ENCODE data around the gene ARMC2. TPM values are rescaled to one million over a fixed set of nuclear protein-coding genes. Genes with fewer than 3 reads are reported as not detected.
A peak's percentile ranks its signal among the peaks of the same experiment; 100 is the strongest.

Gene ARMC2
- polyA plus RNA-seq, 3 donors: 1.7 to 7.4 (median 3.5) TPM

DNA sequence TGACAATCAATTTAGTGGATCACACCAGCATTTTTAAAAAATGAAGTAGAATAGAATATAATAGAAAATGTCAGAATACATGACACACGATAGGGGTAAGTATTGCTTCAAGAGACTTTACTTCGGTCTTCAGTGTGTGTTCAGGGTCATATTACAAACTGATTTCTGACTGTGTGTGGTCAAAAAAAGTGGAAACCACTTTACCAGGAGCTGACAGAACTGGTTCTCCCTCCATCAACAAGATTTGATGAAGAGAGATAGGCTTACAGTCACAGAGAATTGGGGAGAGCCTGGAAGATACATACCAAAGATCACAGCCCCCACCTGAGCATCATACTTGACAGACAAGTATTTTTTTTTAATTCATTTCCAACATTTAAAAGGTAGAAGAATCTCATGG is 21.7 kb downstream of the ARMC2 start:
- H3K9me3 ChIP-seq (replicated peaks in 1 of 2; ENCODE audit: control insufficient read depth in 1 of 2, insufficient read depth in 1 of 2, low read length in 2 of 2): no peaks in the 10 kb centered on the region
- TF ChIP-seq, protein P1, sequence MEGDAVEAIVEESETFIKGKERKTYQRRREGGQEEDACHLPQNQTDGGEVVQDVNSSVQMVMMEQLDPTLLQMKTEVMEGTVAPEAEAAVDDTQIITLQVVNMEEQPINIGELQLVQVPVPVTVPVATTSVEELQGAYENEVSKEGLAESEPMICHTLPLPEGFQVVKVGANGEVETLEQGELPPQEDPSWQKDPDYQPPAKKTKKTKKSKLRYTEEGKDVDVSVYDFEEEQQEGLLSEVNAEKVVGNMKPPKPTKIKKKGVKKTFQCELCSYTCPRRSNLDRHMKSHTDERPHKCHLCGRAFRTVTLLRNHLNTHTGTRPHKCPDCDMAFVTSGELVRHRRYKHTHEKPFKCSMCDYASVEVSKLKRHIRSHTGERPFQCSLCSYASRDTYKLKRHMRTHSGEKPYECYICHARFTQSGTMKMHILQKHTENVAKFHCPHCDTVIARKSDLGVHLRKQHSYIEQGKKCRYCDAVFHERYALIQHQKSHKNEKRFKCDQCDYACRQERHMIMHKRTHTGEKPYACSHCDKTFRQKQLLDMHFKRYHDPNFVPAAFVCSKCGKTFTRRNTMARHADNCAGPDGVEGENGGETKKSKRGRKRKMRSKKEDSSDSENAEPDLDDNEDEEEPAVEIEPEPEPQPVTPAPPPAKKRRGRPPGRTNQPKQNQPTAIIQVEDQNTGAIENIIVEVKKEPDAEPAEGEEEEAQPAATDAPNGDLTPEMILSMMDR (IDR thresholded peaks at IDR 0.05): no peak
- no peaks in the 10 kb centered on the region for H3K27me3 Mint-ChIP-seq (ENCODE audit: low read depth in 3 of 3)
- H3K4me1 ChIP-seq (ENCODE audit: control insufficient read depth in 1 of 2, insufficient read depth in 2 of 2, low read length in 2 of 2): peaks cover 25 to 35% of the 10 kb centered on the region in 2 donors
- peaks cover 28 to 29% of the 10 kb centered on the region in 2 donors for H3K36me3 Mint-ChIP-seq
- no peak overlapping the region for H2AFZ ChIP-seq (ENCODE audit: insufficient read depth, low read depth, low read length, poor library complexity, severe bottlenecking)
- H3K36me3 ChIP-seq (replicated peaks in 1 of 2; ENCODE audit: control insufficient read depth in 1 of 2, insufficient read depth in 2 of 2, low read length in 2 of 2): peaks cover 0 to 16% of the 10 kb centered on the region in 2 donors
- H3K4me1 Mint-ChIP-seq: peaks cover 37% of the 10 kb centered on the region
- intact Hi-C loops (cut with micrococcal nuclease): no loop called here
- WGBS (ENCODE audit: insufficient coverage): 100% methylated on average over 1 of the region's 2 CpGs
- no peaks in the 10 kb centered on the region for H3K27me3 ChIP-seq (ENCODE audit: control insufficient read depth in 2 of 2, insufficient read depth in 2 of 2, low read length in 2 of 2)
- H3K9ac ChIP-seq (ENCODE audit: insufficient read depth, low read length, poor library complexity, severe bottlenecking): no peak overlapping the region
- H3K4me3 Mint-ChIP-seq: no peak overlapping the region
- H3K4me2 ChIP-seq (replicated peaks; ENCODE audit: extremely low read depth, low read length, poor library complexity, severe bottlenecking): no peak overlapping the region
- H3K79me2 ChIP-seq (ENCODE audit: insufficient read depth, low read length): no peaks in the 10 kb centered on the region
- H3K27ac ChIP-seq (ENCODE audit: low read depth in 1 of 2, low read length in 2 of 2): no peak overlapping the region
- no peak overlapping the region for H3K27ac Mint-ChIP-seq
- no peak overlapping the region for H3K4me3 ChIP-seq (replicated peaks in 1 of 3; ENCODE audit: low read depth in 2 of 3, low read length in 3 of 3)
- H4K20me1 ChIP-seq (ENCODE audit: insufficient read depth, low read length): no peaks in the 10 kb centered on the region
- no peak for DNase-seq
- peaks cover 0 to 2% (median 0%) of the 10 kb centered on the region in 7 donors for H3K9me3 Mint-ChIP-seq

DNA sequence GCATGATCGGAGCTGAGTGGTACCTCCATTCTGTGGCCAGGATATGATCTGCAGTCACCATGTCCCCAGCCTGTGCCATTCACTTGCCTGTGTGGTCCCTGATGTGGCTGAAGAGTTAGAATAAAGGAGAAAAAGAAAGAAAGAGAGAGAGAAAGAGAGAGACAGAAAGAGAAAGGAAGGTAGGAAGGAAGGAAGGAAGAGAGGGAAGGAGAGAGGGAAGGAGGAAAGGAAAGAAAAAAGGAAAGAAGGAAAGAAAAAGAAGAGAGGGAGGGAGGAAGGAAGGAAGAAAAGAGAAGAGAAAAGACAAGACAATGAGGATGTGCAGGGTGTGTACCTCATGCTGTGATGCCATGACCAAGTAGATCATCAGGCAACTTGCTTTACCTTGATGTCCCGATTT is 22.1 kb downstream of the ARMC2 start:
- H3K27ac Mint-ChIP-seq: peak overlapping the region in 1 of 7 donors; percentile 25
- Histone ChIP-seq H3K27ac (ENCODE audit: low read depth in 1 of 2, low read length in 2 of 2) (no peak overlapping the region), H3K4me1 (ENCODE audit: control insufficient read depth in 1 of 2, insufficient read depth in 2 of 2, low read length in 2 of 2) (peaks cover 30 to 40% of the 10 kb centered on the region in 2 donors), H2AFZ (ENCODE audit: insufficient read depth, low read depth, low read length, poor library complexity, severe bottlenecking) (no peak overlapping the region), H3K4me3 (replicated peaks in 1 of 3; ENCODE audit: low read depth in 2 of 3, low read length in 3 of 3) (no peak overlapping the region), H3K36me3 (replicated peaks in 1 of 2; ENCODE audit: control insufficient read depth in 1 of 2, insufficient read depth in 2 of 2, low read length in 2 of 2) (peaks cover 0 to 16% of the 10 kb centered on the region in 2 donors), H3K79me2 (ENCODE audit: insufficient read depth, low read length) (no peaks in the 10 kb centered on the region), H3K9me3 (replicated peaks in 1 of 2; ENCODE audit: control insufficient read depth in 1 of 2, insufficient read depth in 1 of 2, low read length in 2 of 2) (no peaks in the 10 kb centered on the region), H3K27me3 (ENCODE audit: control insufficient read depth in 2 of 2, insufficient read depth in 2 of 2, low read length in 2 of 2) (no peaks in the 10 kb centered on the region), H3K9ac (ENCODE audit: insufficient read depth, low read length, poor library complexity, severe bottlenecking) (no peak overlapping the region), H3K4me2 (replicated peaks; ENCODE audit: extremely low read depth, low read length, poor library complexity, severe bottlenecking) (no peak overlapping the region), H4K20me1 (ENCODE audit: insufficient read depth, low read length) (no peaks in the 10 kb centered on the region)
- peaks cover 28 to 29% of the 10 kb centered on the region in 2 donors for H3K36me3 Mint-ChIP-seq
- H3K4me3 Mint-ChIP-seq: no peak overlapping the region
- WGBS (ENCODE audit: insufficient coverage): 100% methylated on average over 1 of the region's 2 CpGs
- H3K9me3 Mint-ChIP-seq: peaks cover 0 to 2% (median 0%) of the 10 kb centered on the region in 7 donors
- TF ChIP-seq, protein P1 (IDR thresholded peaks at IDR 0.05): no peak
- intact Hi-C loops (cut with micrococcal nuclease): no loop called here
- DNase-seq: no peak
- H3K27me3 Mint-ChIP-seq (ENCODE audit: low read depth in 3 of 3): no peaks in the 10 kb centered on the region
- H3K4me1 Mint-ChIP-seq: peaks cover 41% of the 10 kb centered on the region

All from CD14-positive monocyte (primary cell).